ENCODE measurements around the gene AFAP1. TPM values are rescaled to one million over a fixed set of nuclear protein-coding genes. Genes with fewer than 3 reads are reported as not detected.

Gene AFAP1
- total RNA-seq, 1 experiment from 2014 or later = 94.7 TPM

GRCh38 chr4:7987148-7987989 lies 47.7 kb upstream of the AFAP1 start:
- no TSS peak for BruUV-seq (replicated peaks)
- DNase-seq (ENCODE audit: low read depth, low spot score) (peak; percentile 51), ATAC-seq (peak; percentile 82)
- Histone ChIP-seq H3K4me1 (ENCODE audit: control insufficient read depth, insufficient read depth, low read length) (peaks cover 32% of the 10 kb centered on the region), H3K4me3 (ENCODE audit: low read depth in 2 of 2, low read length in 2 of 2) (no peak overlapping the region), H3K27me3 (ENCODE audit: control insufficient read depth, insufficient read depth, low read length) (no peaks in the 10 kb centered on the region), H3K27ac (ENCODE audit: low read length) (peak overlapping the region; percentile 69; the same call in 1 of the 2 replicates), H3K9me3 (ENCODE audit: control insufficient read depth, insufficient read depth, low read depth, low read length) (no peaks in the 10 kb centered on the region), H3K36me3 (ENCODE audit: control insufficient read depth, insufficient read depth, low read length) (no peaks in the 10 kb centered on the region)
- intact Hi-C loops (cut with micrococcal nuclease; ENCODE audit: unreplicated experiment) = loop anchor here (2.0 kb wide), 1 partner anchor 185 kb away; no protein-coding TSS in a partner anchor
- CTCF ChIA-PET = interaction anchor here (0.6 to 0.7 kb wide), 2 partner anchors 185 to 287 kb away, joined by 4 read pairs; no protein-coding TSS in a partner anchor
- TF ChIP-seq CTCF (IDR thresholded peaks at IDR 0.05) (peak; percentile 84), POLR2AphosphoS5 (IDR thresholded peaks at IDR 0.05; ENCODE audit: low read depth, low read length) (no peak), REST (IDR thresholded peaks at IDR 0.05; ENCODE audit: insufficient read depth in 1 of 2, low read depth in 2 of 2, low read length in 1 of 2) (no peak)
- POLR2A ChIA-PET = no interaction called here
- in situ Hi-C loops (cut with HindIII; ENCODE audit: low pct_unique_long_range_greater_than_20kb, low sequenced_read_pairs) = no loop called here

- DNase-seq (ENCODE audit: low read depth, low spot score) = no peak
- intact Hi-C loops (cut with micrococcal nuclease; ENCODE audit: unreplicated experiment) (loop anchor here (2.0 kb wide), 1 partner anchor 183 kb away; no protein-coding TSS in a partner anchor), in situ Hi-C loops (cut with HindIII; ENCODE audit: low pct_unique_long_range_greater_than_20kb, low sequenced_read_pairs) (no loop called here)
- no peak overlapping the region for H3K4me3 ChIP-seq (ENCODE audit: low read depth in 2 of 2, low read length in 2 of 2)
- H3K36me3 ChIP-seq (ENCODE audit: control insufficient read depth, insufficient read depth, low read length) = no peaks in the 10 kb centered on the region
- CTCF ChIA-PET = no interaction called here
- no peaks in the 10 kb centered on the region for H3K9me3 ChIP-seq (ENCODE audit: control insufficient read depth, insufficient read depth, low read depth, low read length)
- peak; percentile 56; the same call in 1 of the 2 replicates for ATAC-seq
- H3K27ac ChIP-seq (ENCODE audit: low read length) = peak overlapping the region; percentile 80
- H3K27me3 ChIP-seq (ENCODE audit: control insufficient read depth, insufficient read depth, low read length) = no peaks in the 10 kb centered on the region
- TF ChIP-seq POLR2AphosphoS5 (IDR thresholded peaks at IDR 0.05; ENCODE audit: low read depth, low read length) = no peak
- POLR2A ChIA-PET = no interaction called here
- peaks cover 32% of the 10 kb centered on the region for H3K4me1 ChIP-seq (ENCODE audit: control insufficient read depth, insufficient read depth, low read length)
- BruUV-seq (replicated peaks) = no TSS peak
Measured at GRCh38 chr4:7985891-7986441, 46.3 kb upstream of the AFAP1 start.

GRCh38 chr4:7985072-7985471 lies 45.4 kb upstream of the AFAP1 start:
- ChIA-PET CTCF (no interaction called here), POLR2A (no interaction called here)
- H3K27ac ChIP-seq (ENCODE audit: low read length) = peak overlapping the region; percentile 80; the same call in 1 of the 2 replicates
- intact Hi-C loops (cut with micrococcal nuclease; ENCODE audit: unreplicated experiment) = no loop called here
- no peaks in the 10 kb centered on the region for H3K27me3 ChIP-seq (ENCODE audit: control insufficient read depth, insufficient read depth, low read length)
- DNase-seq (ENCODE audit: low read depth, low spot score) (no peak), ATAC-seq (peak; percentile 27; the same call in 1 of the 2 replicates)
- no peak overlapping the region for H3K4me3 ChIP-seq (ENCODE audit: low read depth in 2 of 2, low read length in 2 of 2)
- no peaks in the 10 kb centered on the region for H3K9me3 ChIP-seq (ENCODE audit: control insufficient read depth, insufficient read depth, low read depth, low read length)
- peak; percentile 24; the same call in 1 of the 2 replicates for TF ChIP-seq CTCF (IDR thresholded peaks at IDR 0.05)
- no peak for TF ChIP-seq POLR2AphosphoS5 (IDR thresholded peaks at IDR 0.05; ENCODE audit: low read depth, low read length)
- no peaks in the 10 kb centered on the region for H3K36me3 ChIP-seq (ENCODE audit: control insufficient read depth, insufficient read depth, low read length)
- no TSS peak for BruUV-seq (replicated peaks)
- in situ Hi-C loops (cut with HindIII; ENCODE audit: low pct_unique_long_range_greater_than_20kb, low sequenced_read_pairs) = no loop called here
- H3K4me1 ChIP-seq (ENCODE audit: control insufficient read depth, insufficient read depth, low read length) = peaks cover 32% of the 10 kb centered on the region
